ENCODE results near the gene VEGFB.

VEGFB gene

GRCh38 chr11:64284962-64285884 lies 50.8 kb downstream of the VEGFB start, which contains the start of gene GPR137:
Gene GPR137 (plus strand): TSS chr11:64285848. CDS start chr11:64286525, 677 bp downstream.
- peak; percentile 83 for DNase-seq

GRCh38 chr11:64285885-64286800 lies 51.8 kb downstream of the VEGFB start:
- DNase-seq = peak; percentile 25

GRCh38 chr11:64286801-64287159 lies 52.4 kb downstream of the VEGFB start:
- DNase-seq = no peak

- DNase-seq = no peak
These were observed 53.4 kb downstream of the VEGFB start for GRCh38 chr11:64287676-64288352.

- DNase-seq = no peak
These were observed 54.0 kb downstream of the VEGFB start for GRCh38 chr11:64288353-64288750.
